Loucy (cell line): ENCODE measurements around the gene UQCRFS1.

Experiments
- H2AFZ ChIP-seq: fragments of 200-600 bp; sonication (generic); 2 replicates; pipeline ENCODE4 v1.6.0; 2016; ENCODE audit warnings: antibody characterized with exemption, mild to moderate bottlenecking, low read length, moderate library complexity
- H3F3A ChIP-seq: fragments of 200-600 bp; 2 replicates; pipeline ENCODE4 v1.6.0; 2016; ENCODE audit warnings: antibody characterized with exemption, low read depth, mild to moderate bottlenecking
- H3K27me3 ChIP-seq: fragments of 200-600 bp; sonication (generic); 2 replicates; pipeline ENCODE4 v1.6.1; 2014; ENCODE audit warnings: low read length, mild to moderate bottlenecking; ENCODE audit not compliant: insufficient read depth, poor library complexity, severe bottlenecking
- H3K36me3 ChIP-seq: fragments of 200-600 bp; sonication (generic); 2 replicates; pipeline ENCODE4 v1.6.1; 2016; ENCODE audit warnings: low read length; ENCODE audit not compliant: insufficient read depth
- H3K4me1 ChIP-seq: fragments of 200-600 bp; sonication (generic); 2 replicates; pipeline ENCODE4 v1.5.1; 2014; ENCODE audit warnings: low read length, mild to moderate bottlenecking; ENCODE audit not compliant: insufficient read depth, poor library complexity, severe bottlenecking
- H3K4me2 ChIP-seq: fragments of 200-600 bp; sonication (generic); 2 replicates; pipeline ENCODE4 v1.6.0; 2014; ENCODE audit warnings: antibody characterized with exemption, low read length, low read depth, mild to moderate bottlenecking; ENCODE audit not compliant: poor library complexity, severe bottlenecking
- H3K4me3 ChIP-seq: fragments of 200-600 bp; sonication (generic); 2 replicates; pipeline ENCODE4 v1.5.1; 2014; ENCODE audit warnings: low read length, mild to moderate bottlenecking, mixed read lengths; ENCODE audit not compliant: poor library complexity, severe bottlenecking
- H3K79me2 ChIP-seq: fragments of 200-600 bp; sonication (generic); 2 replicates; pipeline ENCODE4 v1.6.1; 2014; ENCODE audit warnings: low read length; ENCODE audit not compliant: insufficient read depth
- H3K9ac ChIP-seq: fragments of 200-600 bp; sonication (generic); 2 replicates; pipeline ENCODE4 v1.6.0; 2014; ENCODE audit warnings: mild to moderate bottlenecking, low read depth, low read length, moderate library complexity; ENCODE audit not compliant: poor library complexity, severe bottlenecking
- H3K9me2 ChIP-seq: fragments of 200-600 bp; sonication (generic); replicated peaks from 2 replicates; pipeline ENCODE4 v1.6.1; 2016; ENCODE audit warnings: low read depth, low read length, mixed read lengths
- H3K9me3 ChIP-seq: fragments of 200-600 bp; sonication (generic); 2 replicates; pipeline ENCODE4 v1.6.1; 2014; ENCODE audit warnings: mild to moderate bottlenecking, antibody characterized with exemption, low read length, low read depth; ENCODE audit not compliant: insufficient read depth
- H4K20me1 ChIP-seq: fragments of 200-600 bp; sonication (generic); 2 replicates; pipeline ENCODE4 v1.6.0; 2014; ENCODE audit warnings: antibody characterized with exemption, low read length, mild to moderate bottlenecking; ENCODE audit not compliant: insufficient read depth, poor library complexity, severe bottlenecking
- EZH2phosphoT487 ChIP-seq: fragments of 200-600 bp; IDR thresholded peaks from 2 replicates; pipeline ENCODE4 v1.6.1; 2018; ENCODE audit warnings: antibody characterized with exemption, mild to moderate bottlenecking, moderate library complexity, borderline replicate concordance
- TF ChIP-seq, protein P1 (sequence below): fragments of 200-600 bp; sonication (generic); conservative IDR thresholded peaks from 2 replicates; pipeline ENCODE4 v1.5.1; 2014; ENCODE audit warnings: mild to moderate bottlenecking, antibody characterized with exemption, low read length

The UQCRFS1 gene

DNA sequence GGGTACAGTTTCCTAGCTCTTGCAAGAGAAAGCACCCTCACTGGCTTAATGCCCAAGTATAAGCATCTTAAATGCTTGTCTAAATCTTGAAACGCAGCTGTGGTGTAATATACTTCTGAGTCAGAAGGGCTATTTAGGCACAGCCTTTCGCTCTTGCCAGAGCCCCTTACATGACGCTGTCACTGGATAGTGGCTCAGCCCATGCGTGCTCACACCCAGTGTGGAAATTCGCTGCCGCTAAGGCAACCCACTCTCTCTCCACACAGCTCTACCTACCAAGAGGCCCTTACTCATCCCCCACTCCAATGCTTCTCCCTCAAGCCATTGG lies 24.0 kb downstream of the UQCRFS1 start:
- Histone ChIP-seq H3F3A (no peaks in the 10 kb centered on the region), H3K4me2 (no peak overlapping the region), H4K20me1 (no peaks in the 10 kb centered on the region), H3K36me3 (no peaks in the 10 kb centered on the region), H3K4me3 (no peak overlapping the region), H3K4me1 (peaks cover 10% of the 10 kb centered on the region), H3K27me3 (no peaks in the 10 kb centered on the region), H3K9me2 (no peaks in the 10 kb centered on the region), H2AFZ (no peak overlapping the region), H3K9me3 (no peaks in the 10 kb centered on the region; the same call in 1 of the 2 replicates), H3K79me2 (no peaks in the 10 kb centered on the region), H3K9ac (no peak overlapping the region)
- TF ChIP-seq, protein P1, sequence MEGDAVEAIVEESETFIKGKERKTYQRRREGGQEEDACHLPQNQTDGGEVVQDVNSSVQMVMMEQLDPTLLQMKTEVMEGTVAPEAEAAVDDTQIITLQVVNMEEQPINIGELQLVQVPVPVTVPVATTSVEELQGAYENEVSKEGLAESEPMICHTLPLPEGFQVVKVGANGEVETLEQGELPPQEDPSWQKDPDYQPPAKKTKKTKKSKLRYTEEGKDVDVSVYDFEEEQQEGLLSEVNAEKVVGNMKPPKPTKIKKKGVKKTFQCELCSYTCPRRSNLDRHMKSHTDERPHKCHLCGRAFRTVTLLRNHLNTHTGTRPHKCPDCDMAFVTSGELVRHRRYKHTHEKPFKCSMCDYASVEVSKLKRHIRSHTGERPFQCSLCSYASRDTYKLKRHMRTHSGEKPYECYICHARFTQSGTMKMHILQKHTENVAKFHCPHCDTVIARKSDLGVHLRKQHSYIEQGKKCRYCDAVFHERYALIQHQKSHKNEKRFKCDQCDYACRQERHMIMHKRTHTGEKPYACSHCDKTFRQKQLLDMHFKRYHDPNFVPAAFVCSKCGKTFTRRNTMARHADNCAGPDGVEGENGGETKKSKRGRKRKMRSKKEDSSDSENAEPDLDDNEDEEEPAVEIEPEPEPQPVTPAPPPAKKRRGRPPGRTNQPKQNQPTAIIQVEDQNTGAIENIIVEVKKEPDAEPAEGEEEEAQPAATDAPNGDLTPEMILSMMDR: no peak
- TF ChIP-seq EZH2phosphoT487: no peak

DNA sequence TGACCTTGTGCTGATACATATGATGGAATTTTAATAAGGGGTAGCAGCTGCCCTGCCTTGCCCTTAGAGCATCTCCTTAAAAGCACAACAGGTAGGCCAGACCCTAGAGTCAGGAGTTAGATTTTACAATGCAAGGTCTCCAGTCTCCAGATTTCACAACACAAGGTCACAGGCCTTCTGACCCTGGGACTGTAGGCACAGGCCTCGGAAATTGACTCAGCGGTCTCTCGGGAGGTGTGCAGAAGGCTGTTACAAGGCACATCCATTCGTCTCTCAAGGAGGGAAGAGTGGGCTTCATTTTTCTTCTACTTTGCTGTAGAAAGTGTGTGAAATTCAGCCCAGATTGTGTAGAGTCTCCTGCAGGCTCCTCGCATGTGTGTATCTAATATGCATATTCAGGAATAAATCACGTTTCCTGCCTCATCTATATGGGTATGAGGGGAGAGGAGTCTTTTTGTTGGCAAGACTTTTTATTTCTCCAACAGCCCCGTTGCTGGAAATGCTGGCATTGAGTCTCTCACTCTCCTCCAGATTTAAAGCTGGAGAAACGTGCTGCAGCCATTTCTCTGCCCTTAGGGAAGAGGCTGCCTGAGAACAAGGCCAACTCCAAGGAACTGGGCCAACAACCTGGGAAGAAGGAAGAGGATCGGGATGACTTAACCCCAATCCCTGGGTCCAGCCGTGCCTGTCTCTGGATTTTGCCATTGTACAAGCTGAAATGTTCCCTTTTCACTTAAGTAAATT lies 24.5 kb downstream of the UQCRFS1 start:
- Histone ChIP-seq H3K27me3 (no peaks in the 10 kb centered on the region), H3K4me1 (peaks cover 8% of the 10 kb centered on the region), H3K9me2 (no peaks in the 10 kb centered on the region), H3F3A (no peaks in the 10 kb centered on the region), H3K36me3 (no peaks in the 10 kb centered on the region), H3K9ac (no peak overlapping the region), H4K20me1 (no peaks in the 10 kb centered on the region), H2AFZ (no peak overlapping the region), H3K9me3 (no peaks in the 10 kb centered on the region; the same call in 1 of the 2 replicates), H3K4me3 (no peak overlapping the region), H3K79me2 (no peaks in the 10 kb centered on the region), H3K4me2 (no peak overlapping the region)
- no peak for TF ChIP-seq EZH2phosphoT487
- TF ChIP-seq, protein P1: no peak

DNA sequence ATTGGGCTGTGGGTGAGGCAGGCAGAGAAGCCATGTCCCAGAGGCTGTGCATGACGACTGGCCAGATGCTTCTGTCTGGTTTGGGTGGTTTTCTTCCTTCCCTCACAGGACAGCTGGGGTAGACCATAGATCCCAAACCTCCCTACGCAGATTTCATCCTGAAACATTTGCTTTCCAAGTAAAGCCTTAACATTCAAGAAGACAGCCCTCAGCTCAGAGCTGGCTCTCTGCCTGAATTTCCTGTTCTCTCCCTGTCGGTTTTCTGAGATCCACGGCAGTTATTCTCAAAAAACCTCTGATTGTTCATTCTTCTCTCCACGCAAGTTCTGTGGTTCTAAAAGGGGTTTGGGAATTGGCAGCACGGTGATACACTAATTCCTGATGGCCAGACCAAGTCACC lies 25.3 kb downstream of the UQCRFS1 start:
- no peaks in the 10 kb centered on the region for H3K9me2 ChIP-seq
- H3K4me3 ChIP-seq: no peak overlapping the region
- H4K20me1 ChIP-seq: no peaks in the 10 kb centered on the region
- no peak overlapping the region for H3K9ac ChIP-seq
- H3K9me3 ChIP-seq: no peaks in the 10 kb centered on the region; the same call in 1 of the 2 replicates
- TF ChIP-seq, protein P1: no peak
- TF ChIP-seq EZH2phosphoT487: no peak
- H3K4me2 ChIP-seq: no peak overlapping the region
- no peaks in the 10 kb centered on the region for H3K36me3 ChIP-seq
- no peak overlapping the region for H2AFZ ChIP-seq
- H3K4me1 ChIP-seq: peaks cover under 1% of the 10 kb centered on the region
- H3K79me2 ChIP-seq: no peaks in the 10 kb centered on the region
- no peaks in the 10 kb centered on the region for H3K27me3 ChIP-seq
- no peaks in the 10 kb centered on the region for H3F3A ChIP-seq
